Raji (cell line): ENCODE measurements around the gene MRPL52.

Experiments used
- POLR2A ChIP-seq: IDR thresholded peaks from 2 replicates; pipeline ENCODE4 v1.6.1; 2011; ENCODE audit warnings: low read depth, low read length, control low read depth; ENCODE audit not compliant: insufficient read depth

MRPL52 gene

GRCh38 chr14:22822571-22823098 lies 7.1 kb upstream of the MRPL52 start:
- TF ChIP-seq POLR2A: no peak

- TF ChIP-seq POLR2A: no peak
Measured at GRCh38 chr14:22824711-22825359, 4.9 kb upstream of the MRPL52 start.

- TF ChIP-seq POLR2A: no peak
Measured at GRCh38 chr14:22830443-22831010, 840 bp downstream of the MRPL52 start.

- no peak for TF ChIP-seq POLR2A
Measured at GRCh38 chr14:22835505-22835904, 5.8 kb downstream of the MRPL52 start.

- TF ChIP-seq POLR2A: no peak
Measured at GRCh38 chr14:22836301-22837113, 6.8 kb downstream of the MRPL52 start, which contains the start of gene MMP14. Gene MMP14, plus strand, starts transcription at chr14:22836585. Its CDS starts 233 bp downstream, at chr14:22836818.

GRCh38 chr14:22837114-22837749 lies 7.5 kb downstream of the MRPL52 start:
- no peak for TF ChIP-seq POLR2A

GRCh38 chr14:22837750-22838538 lies 8.3 kb downstream of the MRPL52 start:
- no peak for TF ChIP-seq POLR2A

- no peak for TF ChIP-seq POLR2A
Measured at GRCh38 chr14:22838631-22839041, 8.9 kb downstream of the MRPL52 start.

- TF ChIP-seq POLR2A: no peak
Measured at GRCh38 chr14:22839159-22839779, 9.6 kb downstream of the MRPL52 start.

- no peak for TF ChIP-seq POLR2A
Measured at GRCh38 chr14:22841311-22841710, 11.6 kb downstream of the MRPL52 start.

- TF ChIP-seq POLR2A: no peak
Measured at GRCh38 chr14:22841769-22842168, 12.1 kb downstream of the MRPL52 start.

- TF ChIP-seq POLR2A: no peak
Measured at GRCh38 chr14:22842211-22843122, 12.8 kb downstream of the MRPL52 start.

GRCh38 chr14:22843123-22843925 lies 13.6 kb downstream of the MRPL52 start:
- no peak for TF ChIP-seq POLR2A
